Measurements from ENCODE around the gene UBQLN4.

The UBQLN4 gene

GRCh38 chr1:156014829-156015228 lies 38.8 kb downstream of the UBQLN4 start:
- no peak for DNase-seq (ENCODE audit: low spot score)

- no peak for DNase-seq (ENCODE audit: low spot score)
Measured at GRCh38 chr1:156012051-156012817, 41.4 kb downstream of the UBQLN4 start.

DNA sequence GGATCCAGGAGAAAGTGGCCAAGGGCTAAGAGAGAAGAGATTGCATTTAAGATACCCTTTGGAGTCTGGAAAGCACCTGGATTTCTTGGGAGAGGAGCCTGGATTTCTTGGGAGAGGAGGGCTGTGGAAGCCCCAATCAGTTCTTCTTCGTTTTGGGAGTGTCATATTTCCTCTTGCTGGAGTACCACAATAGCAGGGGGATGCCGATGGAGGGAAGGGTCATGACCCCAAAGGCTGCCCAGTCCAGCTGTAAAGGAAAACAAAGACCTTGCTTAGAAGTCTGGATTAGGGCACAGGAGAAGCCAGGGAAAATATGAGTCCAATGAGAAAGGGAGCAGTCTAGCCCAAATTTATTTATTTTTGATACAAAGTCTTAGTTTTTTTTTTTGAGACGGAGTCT lies 44.2 kb downstream of the UBQLN4 start:
- DNase-seq (ENCODE audit: low spot score) = no peak

GRCh38 chr1:156006666-156007376 lies 46.8 kb downstream of the UBQLN4 start:
- DNase-seq (ENCODE audit: low spot score) = no peak

- DNase-seq (ENCODE audit: low spot score) = no peak
Measured at GRCh38 chr1:156004843-156005584, 48.6 kb downstream of the UBQLN4 start.

DNA sequence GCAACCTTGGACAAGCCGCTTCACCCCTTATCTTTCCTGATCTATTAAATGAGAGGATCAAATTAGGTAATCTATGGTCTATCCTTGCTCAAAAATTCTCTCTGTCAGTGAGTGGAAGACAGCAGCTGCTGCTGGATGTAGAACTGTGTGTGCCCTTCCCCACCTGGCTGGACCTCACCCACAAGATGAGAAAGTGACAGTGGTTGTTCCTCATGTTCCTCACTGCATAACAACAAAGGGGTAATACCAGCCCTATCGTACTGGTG lies 49.7 kb downstream of the UBQLN4 start:
- no peak for DNase-seq (ENCODE audit: low spot score)

DNA sequence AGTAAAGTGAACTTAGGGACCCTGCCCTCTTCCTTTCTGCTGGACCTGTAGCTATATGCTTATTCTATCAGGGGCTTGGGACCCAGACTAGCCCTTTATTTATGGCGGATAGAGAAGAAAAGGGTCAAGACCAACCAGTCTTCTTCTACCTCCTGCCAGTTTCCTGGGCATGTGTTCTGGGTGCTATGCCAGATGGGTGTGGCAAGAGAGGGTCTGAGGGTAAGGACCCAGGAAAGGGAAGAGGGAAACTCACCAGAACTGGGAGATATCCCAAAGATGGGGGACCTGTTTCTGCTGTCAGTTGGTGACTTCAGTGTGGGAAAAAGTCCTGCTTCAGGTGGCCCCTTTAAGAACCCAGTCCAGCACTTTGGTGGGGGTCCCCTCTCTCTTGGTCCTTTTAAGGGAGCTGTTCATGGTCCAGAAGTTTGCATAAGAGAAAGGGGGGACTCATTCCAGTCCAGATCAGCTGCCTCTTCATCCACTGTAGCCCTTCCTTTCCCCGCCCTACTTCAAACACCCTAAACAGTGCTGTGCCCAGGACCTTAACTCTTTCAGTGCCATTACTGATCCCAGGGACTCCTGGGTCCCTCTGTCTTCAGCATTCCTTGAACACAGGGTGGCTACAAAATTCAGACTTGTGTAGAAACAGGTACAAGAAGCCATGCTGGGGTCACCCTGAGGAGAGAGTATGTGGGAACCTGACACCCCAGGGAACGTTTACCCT lies 51.2 kb downstream of the UBQLN4 start:
- no peak for DNase-seq (ENCODE audit: low spot score)

DNA sequence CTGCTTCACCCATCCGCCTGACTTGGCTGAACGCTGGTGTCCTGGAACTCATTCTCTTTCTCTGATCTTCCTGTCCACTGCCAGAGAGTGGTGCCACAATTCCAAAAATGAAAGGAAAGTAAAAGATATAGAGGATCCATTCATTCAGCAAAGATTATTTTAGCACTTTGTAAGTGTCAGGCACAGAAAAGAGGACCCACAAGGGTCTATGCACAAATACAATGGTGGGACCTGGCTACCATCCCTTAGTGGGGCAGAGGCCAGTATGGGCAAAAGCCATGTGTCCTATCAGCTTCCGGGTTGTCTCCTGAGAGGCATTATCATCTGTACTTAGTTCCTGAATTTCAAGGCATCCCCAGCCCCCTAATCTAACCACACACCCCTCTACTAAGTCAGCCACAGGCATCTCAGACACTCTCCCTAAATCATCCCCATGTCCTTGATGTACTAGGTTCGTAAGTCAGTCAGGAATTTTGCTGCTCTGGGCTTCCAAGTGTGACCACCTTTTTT lies 51.9 kb downstream of the UBQLN4 start:
- no peak for DNase-seq (ENCODE audit: low spot score)

- DNase-seq (ENCODE audit: low spot score) = no peak
Measured at GRCh38 chr1:156001021-156001661, 52.5 kb downstream of the UBQLN4 start.

DNA sequence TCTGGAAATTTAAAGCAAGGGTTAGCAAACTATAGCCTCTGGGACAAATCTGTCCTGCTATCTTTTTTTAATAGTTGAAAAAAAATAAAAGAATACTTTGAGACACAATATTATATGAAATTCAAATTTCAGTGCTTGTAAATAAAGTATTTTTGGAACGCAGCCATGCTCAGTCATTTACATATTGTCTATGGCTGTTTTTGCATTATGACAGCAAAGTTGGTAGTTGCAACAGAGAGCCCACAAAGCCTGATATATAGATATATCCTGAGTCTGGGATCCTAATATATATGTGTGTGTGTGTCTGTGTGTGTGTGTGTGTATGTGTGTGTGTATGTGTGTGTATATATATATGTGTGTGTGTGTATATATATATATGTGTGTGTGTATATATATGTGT lies 53.6 kb downstream of the UBQLN4 start:
- DNase-seq (ENCODE audit: low spot score) = no peak

- DNase-seq (ENCODE audit: low spot score) = no peak
Measured at GRCh38 chr1:155996166-155996565, 57.4 kb downstream of the UBQLN4 start.

GRCh38 chr1:155993595-155993994 lies 60.0 kb downstream of the UBQLN4 start:
- no peak for DNase-seq (ENCODE audit: low spot score)

- no peak for DNase-seq (ENCODE audit: low spot score)
Measured at GRCh38 chr1:155990005-155990739, 63.4 kb downstream of the UBQLN4 start.

DNA sequence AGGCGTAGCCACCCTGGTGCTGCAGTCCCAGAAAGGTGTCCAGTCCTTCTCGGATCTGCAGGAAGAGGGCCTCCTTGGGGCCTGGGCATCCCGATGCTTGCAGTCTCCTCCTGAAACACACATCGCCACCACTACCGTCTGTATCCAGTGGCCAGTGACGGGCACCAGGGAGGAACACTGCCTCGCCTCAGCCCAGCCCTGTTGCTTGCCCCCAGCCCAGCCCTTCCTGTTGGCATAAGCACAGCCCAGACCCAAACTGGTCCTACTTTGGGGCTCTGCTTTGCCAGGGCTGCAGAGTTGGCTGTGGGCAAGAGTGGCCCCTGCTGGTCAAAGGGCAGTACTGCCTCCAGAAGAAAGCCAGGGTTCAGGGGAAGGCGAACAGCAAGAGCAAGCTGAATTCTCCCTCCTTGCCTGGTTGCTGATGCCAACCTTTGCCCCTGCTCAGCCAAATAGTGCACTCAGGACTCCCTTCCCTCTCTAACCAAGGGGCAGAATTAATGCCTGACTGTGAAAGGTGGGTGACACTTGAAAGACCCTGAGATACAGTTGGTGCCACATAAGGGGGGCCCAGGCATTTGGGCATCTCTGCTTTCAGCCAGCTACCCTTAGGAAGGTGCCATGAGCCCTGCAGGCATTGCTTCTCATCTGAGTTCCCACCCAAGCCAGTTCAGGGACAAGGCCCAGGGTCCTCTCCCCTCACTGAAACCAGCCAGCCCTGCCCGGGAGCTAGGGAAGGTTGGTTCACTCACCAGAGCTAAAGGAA lies 64.2 kb downstream of the UBQLN4 start:
- peak; percentile 64 for DNase-seq (ENCODE audit: low spot score)
